ENCODE results near the gene MECP2. TPM values are rescaled to one million over a fixed set of nuclear protein-coding genes. Genes with fewer than 3 reads are reported as not detected.

Gene MECP2
- total RNA-seq, 3 donors from 2014 or later = 56.3 to 58.3 (median 57.8) TPM

DNA sequence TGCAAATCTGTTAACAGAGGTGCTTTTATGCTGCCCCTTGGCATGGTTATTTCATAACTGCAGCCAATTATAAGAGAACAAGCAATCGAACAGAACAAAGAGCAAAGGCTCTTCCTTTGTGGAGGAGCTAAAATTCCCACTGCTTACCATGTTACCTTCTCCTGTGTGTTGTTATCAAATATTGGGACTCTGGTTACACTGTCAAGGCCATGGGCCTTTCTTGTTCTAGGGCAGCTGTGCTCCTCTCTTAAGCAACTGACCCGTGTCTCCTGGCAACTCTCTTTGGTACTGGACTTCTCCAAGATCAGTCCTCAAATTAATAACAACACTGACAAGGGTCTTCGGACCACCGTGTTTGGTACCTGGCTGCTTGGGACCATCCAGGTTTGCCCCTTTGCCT lies 34.4 kb upstream of the MECP2 start:
- H3K27ac ChIP-seq = no peak overlapping the region
- TF ChIP-seq, protein P1, sequence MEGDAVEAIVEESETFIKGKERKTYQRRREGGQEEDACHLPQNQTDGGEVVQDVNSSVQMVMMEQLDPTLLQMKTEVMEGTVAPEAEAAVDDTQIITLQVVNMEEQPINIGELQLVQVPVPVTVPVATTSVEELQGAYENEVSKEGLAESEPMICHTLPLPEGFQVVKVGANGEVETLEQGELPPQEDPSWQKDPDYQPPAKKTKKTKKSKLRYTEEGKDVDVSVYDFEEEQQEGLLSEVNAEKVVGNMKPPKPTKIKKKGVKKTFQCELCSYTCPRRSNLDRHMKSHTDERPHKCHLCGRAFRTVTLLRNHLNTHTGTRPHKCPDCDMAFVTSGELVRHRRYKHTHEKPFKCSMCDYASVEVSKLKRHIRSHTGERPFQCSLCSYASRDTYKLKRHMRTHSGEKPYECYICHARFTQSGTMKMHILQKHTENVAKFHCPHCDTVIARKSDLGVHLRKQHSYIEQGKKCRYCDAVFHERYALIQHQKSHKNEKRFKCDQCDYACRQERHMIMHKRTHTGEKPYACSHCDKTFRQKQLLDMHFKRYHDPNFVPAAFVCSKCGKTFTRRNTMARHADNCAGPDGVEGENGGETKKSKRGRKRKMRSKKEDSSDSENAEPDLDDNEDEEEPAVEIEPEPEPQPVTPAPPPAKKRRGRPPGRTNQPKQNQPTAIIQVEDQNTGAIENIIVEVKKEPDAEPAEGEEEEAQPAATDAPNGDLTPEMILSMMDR (IDR thresholded peaks at IDR 0.05) = no peak
- TF ChIP-seq POLR2A (IDR thresholded peaks at IDR 0.05) (no peak), POLR2AphosphoS5 (IDR thresholded peaks at IDR 0.05) (no peak)
- no peak overlapping the region for H3K4me3 ChIP-seq
- H3K27me3 ChIP-seq = peaks cover 0 to 23% of the 10 kb centered on the region in 2 donors
- no peaks in the 10 kb centered on the region for H3K9me3 ChIP-seq
- no peak for DNase-seq (ENCODE audit: low spot score in 2 of 2)
- intact Hi-C loops (cut with DNase I; ENCODE audit: low total_unique reads) = no loop called here
- no peaks in the 10 kb centered on the region for H3K36me3 ChIP-seq
- no peaks in the 10 kb centered on the region for H3K4me1 ChIP-seq

DNA sequence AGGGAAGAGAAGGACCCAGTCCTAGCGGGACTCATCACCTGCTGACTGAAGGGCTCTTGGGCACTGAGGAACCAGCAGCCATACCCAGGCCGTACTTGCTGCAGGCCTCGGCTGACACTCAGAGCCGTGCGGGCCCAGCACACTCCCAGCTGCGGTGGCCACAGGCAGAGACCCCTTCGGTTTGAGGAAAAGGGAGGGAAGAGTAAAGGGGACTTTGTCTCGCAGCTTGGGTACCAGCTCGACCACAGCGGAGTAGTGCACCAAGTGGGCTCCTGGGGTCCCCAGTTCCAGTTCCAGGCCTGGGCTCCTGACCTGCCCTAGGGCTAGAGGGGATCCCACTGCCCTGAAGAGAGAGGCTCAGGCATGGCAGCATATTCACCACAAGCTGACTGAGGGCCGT lies 28.6 kb upstream of the MECP2 start:
- no peaks in the 10 kb centered on the region for H3K36me3 ChIP-seq
- no peaks in the 10 kb centered on the region for H3K9me3 ChIP-seq
- H3K27me3 ChIP-seq = peaks cover 0 to 41% of the 10 kb centered on the region in 2 donors
- no peak overlapping the region for H3K4me3 ChIP-seq
- intact Hi-C loops (cut with DNase I; ENCODE audit: low total_unique reads) = no loop called here
- H3K4me1 ChIP-seq = no peaks in the 10 kb centered on the region
- no peak for TF ChIP-seq POLR2A (IDR thresholded peaks at IDR 0.05)
- TF ChIP-seq, protein P1 (IDR thresholded peaks at IDR 0.05) = no peak
- TF ChIP-seq POLR2AphosphoS5 (IDR thresholded peaks at IDR 0.05) = no peak
- no peak for DNase-seq (ENCODE audit: low spot score in 2 of 2)
- H3K27ac ChIP-seq = no peak overlapping the region

DNA sequence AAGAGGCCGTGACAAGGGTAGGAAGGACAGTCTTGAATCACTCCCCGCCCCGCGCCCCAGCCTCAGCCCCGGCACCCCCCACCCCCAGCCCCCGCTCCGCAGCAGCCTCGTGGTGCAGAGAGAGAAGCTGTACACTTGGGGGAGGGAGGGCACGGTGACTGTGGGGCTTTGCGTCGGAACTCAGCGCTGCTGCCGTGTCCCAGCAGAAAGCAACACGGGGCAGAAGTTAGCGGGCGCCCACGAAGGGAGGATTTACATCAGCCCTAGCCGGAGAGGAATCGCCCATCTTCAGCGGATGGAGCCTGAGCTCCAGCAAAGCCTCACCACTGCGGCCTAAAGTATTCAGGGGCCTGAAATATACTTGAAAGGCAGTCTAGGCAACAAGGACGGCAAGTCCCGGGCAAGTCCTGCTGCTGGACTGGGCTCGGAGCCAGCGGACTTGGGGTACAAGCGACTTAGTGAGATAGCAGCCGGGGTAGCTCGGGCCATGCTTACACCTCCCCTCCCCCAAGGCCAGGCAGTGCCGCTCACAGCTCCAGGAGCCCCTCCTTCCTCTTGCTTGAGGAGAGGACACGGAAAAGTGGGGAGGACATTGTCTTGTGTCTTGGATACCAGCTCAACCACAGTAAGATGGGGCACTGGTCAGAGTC lies 28.0 kb upstream of the MECP2 start:
- no peaks in the 10 kb centered on the region for H3K4me1 ChIP-seq
- H3K4me3 ChIP-seq = no peak overlapping the region
- H3K9me3 ChIP-seq = no peaks in the 10 kb centered on the region
- no peak overlapping the region for H3K27ac ChIP-seq
- TF ChIP-seq POLR2A (IDR thresholded peaks at IDR 0.05) (no peak), POLR2AphosphoS5 (IDR thresholded peaks at IDR 0.05) (no peak)
- TF ChIP-seq, protein P1 (IDR thresholded peaks at IDR 0.05) = no peak
- H3K27me3 ChIP-seq = peaks cover 0 to 38% of the 10 kb centered on the region in 2 donors
- no peaks in the 10 kb centered on the region for H3K36me3 ChIP-seq
- DNase-seq (ENCODE audit: low spot score in 2 of 2) = no peak
- intact Hi-C loops (cut with DNase I; ENCODE audit: low total_unique reads) = no loop called here

DNA sequence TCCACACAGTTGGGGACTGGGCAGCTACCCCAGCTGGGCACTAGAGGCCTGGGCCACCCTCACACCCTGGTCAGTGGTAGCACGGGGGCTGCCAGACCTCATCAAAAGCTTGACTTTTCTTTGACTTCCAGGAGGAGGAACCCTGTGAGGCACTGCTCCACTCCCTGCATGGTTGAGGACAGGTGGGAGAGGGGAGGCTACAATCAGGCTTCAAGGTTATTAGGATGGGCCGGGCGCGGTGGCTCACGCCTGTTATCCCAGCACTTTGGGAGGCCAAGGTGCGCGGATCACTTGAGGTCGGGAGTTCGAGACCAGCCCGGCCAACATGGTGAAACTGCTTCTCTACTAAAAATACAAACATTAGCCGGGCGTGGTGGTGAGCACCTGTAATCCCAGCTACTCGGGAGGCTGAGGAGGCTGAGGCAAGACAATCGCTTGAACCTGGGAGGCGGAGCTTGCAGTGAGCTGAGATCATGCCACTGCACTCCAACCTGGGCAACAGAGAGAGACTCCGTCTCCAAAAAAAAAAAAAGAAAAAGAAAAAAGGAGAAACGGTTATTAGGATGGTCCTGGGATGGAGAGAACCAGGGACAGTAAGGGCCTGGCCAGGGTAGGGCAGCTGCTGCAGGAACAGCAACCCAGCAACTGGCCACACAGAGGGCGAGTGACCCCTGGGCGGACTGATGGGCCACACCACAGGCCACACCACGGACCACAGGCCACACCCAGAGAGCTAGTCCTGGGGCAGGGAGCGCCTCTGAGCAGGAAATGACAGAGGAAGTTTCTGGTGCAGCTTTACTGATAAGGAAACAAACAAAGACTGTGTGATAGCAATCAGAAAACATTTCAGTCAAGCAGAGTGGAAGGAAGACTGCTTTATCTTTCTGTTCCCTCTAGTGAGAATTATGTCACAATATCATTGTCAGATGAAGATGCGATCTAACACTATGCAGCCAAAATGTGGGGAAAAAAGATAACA lies 26.0 kb upstream of the MECP2 start:
- no peak for DNase-seq (ENCODE audit: low spot score in 2 of 2)
- Histone ChIP-seq H3K36me3 (no peaks in the 10 kb centered on the region), H3K4me1 (no peaks in the 10 kb centered on the region), H3K27ac (no peak overlapping the region), H3K9me3 (no peaks in the 10 kb centered on the region), H3K27me3 (peaks cover 0 to 38% of the 10 kb centered on the region in 2 donors), H3K4me3 (no peak overlapping the region)
- intact Hi-C loops (cut with DNase I; ENCODE audit: low total_unique reads) = no loop called here
- no peak for TF ChIP-seq POLR2AphosphoS5 (IDR thresholded peaks at IDR 0.05)

DNA sequence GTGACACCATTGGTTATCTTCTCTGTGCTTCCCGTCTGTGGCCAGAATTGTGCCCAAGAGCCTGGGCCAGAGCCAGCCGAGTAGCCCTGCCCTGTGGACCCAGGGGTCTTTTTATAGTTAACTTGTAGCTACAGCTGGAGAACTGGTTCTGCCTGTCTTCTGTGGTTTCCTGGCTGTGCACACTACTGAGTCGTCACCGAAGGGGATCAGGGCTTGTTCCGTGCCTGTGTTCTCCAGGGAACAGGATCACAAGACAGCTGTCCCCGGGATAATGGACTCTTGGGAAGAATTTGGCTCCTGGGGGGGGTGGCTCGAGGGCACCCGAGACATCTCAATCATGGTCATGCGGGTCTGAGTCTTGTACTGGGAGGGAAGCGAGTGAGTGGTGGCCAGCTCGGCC lies 24.4 kb upstream of the MECP2 start:
- peak; percentile 43 to 51 for DNase-seq (ENCODE audit: low spot score in 2 of 2)
- TF ChIP-seq, protein P1 (IDR thresholded peaks at IDR 0.05) = no peak
- no peak for TF ChIP-seq POLR2A (IDR thresholded peaks at IDR 0.05)
- no peak for TF ChIP-seq POLR2AphosphoS5 (IDR thresholded peaks at IDR 0.05)
- Histone ChIP-seq H3K9me3 (no peaks in the 10 kb centered on the region), H3K4me1 (no peaks in the 10 kb centered on the region), H3K4me3 (no peak overlapping the region), H3K27me3 (peaks cover 0 to 49% of the 10 kb centered on the region in 2 donors), H3K27ac (peak overlapping the region; percentile 57 to 73), H3K36me3 (no peaks in the 10 kb centered on the region)
- intact Hi-C loops (cut with DNase I; ENCODE audit: low total_unique reads) = no loop called here

Data from breast epithelium (tissue), 4 donors.